ENCODE measurements around the gene CYLD.

CYLD gene

GRCh38 chr16:50814541-50814940, 72.7 kb downstream of the CYLD start:
- H3K4me3 Mint-ChIP-seq = no peak overlapping the region
- no peak overlapping the region for H3K27ac Mint-ChIP-seq
- H3K4me1 Mint-ChIP-seq = no peaks in the 10 kb centered on the region
- no peak for DNase-seq
- H3K9me3 Mint-ChIP-seq = no peaks in the 10 kb centered on the region
- H3K27me3 Mint-ChIP-seq = peaks cover 10% of the 10 kb centered on the region
- CTCF ChIA-PET = interaction anchor here (1.5 kb wide), 1 partner anchor 8 kb away, joined by 11 read pairs; no protein-coding TSS in a partner anchor
- no peaks in the 10 kb centered on the region for H3K36me3 Mint-ChIP-seq

- DNase-seq = no peak
- H3K27me3 Mint-ChIP-seq = peaks cover 10% of the 10 kb centered on the region
- H3K9me3 Mint-ChIP-seq = no peaks in the 10 kb centered on the region
- CTCF ChIA-PET = interaction anchor here (1.5 kb wide), 1 partner anchor 9 kb away, joined by 11 read pairs; no protein-coding TSS in a partner anchor
- no peaks in the 10 kb centered on the region for H3K36me3 Mint-ChIP-seq
- no peak overlapping the region for H3K4me3 Mint-ChIP-seq
- H3K27ac Mint-ChIP-seq = no peak overlapping the region
- no peaks in the 10 kb centered on the region for H3K4me1 Mint-ChIP-seq
These were observed 73.5 kb downstream of the CYLD start for GRCh38 chr16:50815382-50815781.

GRCh38 chr16:50816901-50817555, 75.1 kb downstream of the CYLD start:
- Mint-ChIP-seq H3K9me3 (no peaks in the 10 kb centered on the region), H3K36me3 (no peaks in the 10 kb centered on the region), H3K27me3 (peaks cover 10% of the 10 kb centered on the region), H3K4me3 (no peak overlapping the region), H3K4me1 (no peaks in the 10 kb centered on the region), H3K27ac (no peak overlapping the region)
- no peak for DNase-seq
- CTCF ChIA-PET = no interaction called here

DNA sequence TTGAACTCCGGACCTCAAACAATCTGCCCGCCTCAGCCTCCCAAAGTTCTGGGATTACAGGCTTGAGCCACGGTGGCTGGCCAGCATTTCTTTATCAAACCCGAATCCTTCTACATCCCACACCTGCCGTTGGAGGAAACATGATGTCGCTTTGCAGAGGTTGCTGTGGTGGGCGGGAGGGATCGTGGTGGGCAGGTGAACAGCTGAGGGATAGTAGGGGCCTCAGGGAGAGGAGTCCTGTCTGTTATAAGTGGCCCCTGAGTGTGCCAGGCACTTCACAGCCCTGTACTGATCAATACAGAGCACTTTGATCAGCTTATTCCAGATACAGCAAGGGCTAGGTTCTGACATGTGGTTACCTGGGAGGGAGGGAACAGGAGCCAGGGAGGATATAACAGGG, 76.5 kb downstream of the CYLD start:
- Mint-ChIP-seq H3K9me3 (no peaks in the 10 kb centered on the region), H3K27me3 (peaks cover under 1% of the 10 kb centered on the region), H3K4me1 (no peaks in the 10 kb centered on the region), H3K36me3 (no peaks in the 10 kb centered on the region), H3K4me3 (no peak overlapping the region), H3K27ac (no peak overlapping the region)
- no peak for DNase-seq
- CTCF ChIA-PET = no interaction called here

DNA sequence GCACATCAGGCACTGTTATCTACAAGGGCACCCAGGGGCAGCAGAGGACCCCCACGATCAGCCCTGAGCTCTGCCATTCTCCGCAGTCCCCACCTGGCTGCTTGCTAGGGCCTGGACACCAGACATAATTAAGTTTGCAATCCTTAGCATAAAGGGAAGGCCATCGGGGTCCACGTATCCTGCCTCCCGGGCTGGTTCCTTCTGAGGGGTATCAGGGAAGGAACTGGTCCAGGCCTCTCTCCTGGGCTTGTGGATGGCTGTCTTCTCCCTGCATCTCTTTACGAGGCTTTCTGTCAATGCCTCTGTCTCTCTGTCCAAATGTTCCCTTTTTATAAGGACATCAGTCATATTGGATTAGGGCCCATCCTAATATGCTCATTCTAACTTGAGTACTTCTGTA, 77.8 kb downstream of the CYLD start:
- DNase-seq = no peak
- CTCF ChIA-PET = no interaction called here
- no peaks in the 10 kb centered on the region for H3K9me3 Mint-ChIP-seq
- no peaks in the 10 kb centered on the region for H3K36me3 Mint-ChIP-seq
- H3K27ac Mint-ChIP-seq = no peak overlapping the region
- H3K4me3 Mint-ChIP-seq = no peak overlapping the region
- no peaks in the 10 kb centered on the region for H3K4me1 Mint-ChIP-seq
- peaks cover 5% of the 10 kb centered on the region for H3K27me3 Mint-ChIP-seq

GRCh38 chr16:50820225-50820624, 78.3 kb downstream of the CYLD start:
- no peak overlapping the region for H3K4me3 Mint-ChIP-seq
- no peaks in the 10 kb centered on the region for H3K9me3 Mint-ChIP-seq
- CTCF ChIA-PET = no interaction called here
- no peak overlapping the region for H3K27ac Mint-ChIP-seq
- no peak for DNase-seq
- H3K4me1 Mint-ChIP-seq = no peaks in the 10 kb centered on the region
- H3K36me3 Mint-ChIP-seq = no peaks in the 10 kb centered on the region
- H3K27me3 Mint-ChIP-seq = peaks cover 6% of the 10 kb centered on the region

DNA sequence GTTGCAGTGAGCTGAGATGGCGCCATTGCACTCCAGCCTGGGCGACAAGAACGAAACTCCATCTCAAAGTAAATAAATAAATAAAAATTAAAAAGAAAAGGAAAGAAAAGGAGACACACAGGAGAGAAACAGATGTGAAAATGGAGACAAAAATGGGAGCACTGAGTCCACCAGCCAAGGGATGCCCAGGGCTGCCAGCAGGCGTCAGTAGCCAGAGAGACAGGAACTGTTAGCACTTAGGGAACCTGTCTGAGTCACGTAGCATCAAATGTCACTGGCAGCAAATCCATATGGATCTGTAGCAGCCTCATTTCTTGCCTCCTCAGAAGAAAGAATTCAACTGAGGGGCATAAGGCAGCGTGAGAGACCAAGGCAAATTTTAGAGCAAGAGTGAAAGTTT, 79.7 kb downstream of the CYLD start:
- no peak for DNase-seq
- CTCF ChIA-PET = no interaction called here
- Mint-ChIP-seq H3K4me3 (no peak overlapping the region), H3K27ac (no peak overlapping the region), H3K36me3 (no peaks in the 10 kb centered on the region), H3K9me3 (no peaks in the 10 kb centered on the region), H3K4me1 (no peaks in the 10 kb centered on the region), H3K27me3 (peaks cover 7% of the 10 kb centered on the region)

DNA sequence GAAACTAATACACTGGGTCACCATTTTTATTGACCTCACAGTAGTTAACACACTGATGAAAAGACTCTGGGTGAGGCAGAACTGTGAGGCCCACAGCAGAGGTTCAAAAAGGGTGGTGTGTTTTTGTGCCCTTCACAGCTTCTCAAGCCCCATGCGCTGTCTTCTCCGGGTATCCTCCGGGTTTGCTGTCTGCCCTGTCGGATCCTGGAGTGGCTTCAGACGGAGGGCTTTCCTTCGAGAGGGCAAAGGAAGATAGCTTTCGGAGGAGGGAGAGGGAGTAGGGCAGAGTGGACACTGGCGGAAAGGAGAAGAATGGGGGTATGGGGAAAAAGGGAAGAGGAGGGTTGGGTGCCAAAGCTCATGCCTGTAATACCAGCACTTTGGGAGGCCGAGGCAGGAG, 80.8 kb downstream of the CYLD start:
- CTCF ChIA-PET = interaction anchor here (0.7 to 1.3 kb wide), 4 partner anchors 17 to 1415 kb away, joined by 3 to 4 read pairs (median 3); no protein-coding TSS in a partner anchor
- Mint-ChIP-seq H3K27me3 (peaks cover 13% of the 10 kb centered on the region), H3K36me3 (no peaks in the 10 kb centered on the region), H3K27ac (no peak overlapping the region), H3K4me3 (no peak overlapping the region), H3K4me1 (no peaks in the 10 kb centered on the region), H3K9me3 (no peaks in the 10 kb centered on the region)
- DNase-seq = no peak

- Mint-ChIP-seq H3K4me3 (no peak overlapping the region), H3K4me1 (no peaks in the 10 kb centered on the region), H3K27me3 (peaks cover 34% of the 10 kb centered on the region), H3K36me3 (no peaks in the 10 kb centered on the region), H3K9me3 (peaks cover 4% of the 10 kb centered on the region), H3K27ac (no peak overlapping the region)
- DNase-seq = no peak
- CTCF ChIA-PET = interaction anchor here (0.8 kb wide), 1 partner anchor 21 kb away, joined by 3 read pairs; no protein-coding TSS in a partner anchor
These were observed 85.0 kb downstream of the CYLD start for GRCh38 chr16:50826797-50827316.

GRCh38 chr16:50828164-50828702, 86.3 kb downstream of the CYLD start:
- H3K4me3 Mint-ChIP-seq = no peak overlapping the region
- CTCF ChIA-PET = no interaction called here
- no peak overlapping the region for H3K27ac Mint-ChIP-seq
- no peak for DNase-seq
- no peaks in the 10 kb centered on the region for H3K4me1 Mint-ChIP-seq
- peaks cover 34% of the 10 kb centered on the region for H3K27me3 Mint-ChIP-seq
- H3K9me3 Mint-ChIP-seq = peaks cover 4% of the 10 kb centered on the region
- H3K36me3 Mint-ChIP-seq = no peaks in the 10 kb centered on the region

GRCh38 chr16:50830698-50831097, 88.8 kb downstream of the CYLD start:
- H3K4me1 Mint-ChIP-seq = no peaks in the 10 kb centered on the region
- peaks cover 33% of the 10 kb centered on the region for H3K27me3 Mint-ChIP-seq
- no peak overlapping the region for H3K27ac Mint-ChIP-seq
- no peak overlapping the region for H3K4me3 Mint-ChIP-seq
- no peaks in the 10 kb centered on the region for H3K36me3 Mint-ChIP-seq
- peaks cover 4% of the 10 kb centered on the region for H3K9me3 Mint-ChIP-seq
- CTCF ChIA-PET = no interaction called here
- no peak for DNase-seq

- no peak for DNase-seq
- Mint-ChIP-seq H3K9me3 (peaks cover 4% of the 10 kb centered on the region), H3K27me3 (peaks cover 31% of the 10 kb centered on the region), H3K4me3 (no peak overlapping the region), H3K4me1 (no peaks in the 10 kb centered on the region), H3K36me3 (no peaks in the 10 kb centered on the region), H3K27ac (no peak overlapping the region)
- CTCF ChIA-PET = no interaction called here
These were observed 89.9 kb downstream of the CYLD start for GRCh38 chr16:50831751-50832150.

DNA sequence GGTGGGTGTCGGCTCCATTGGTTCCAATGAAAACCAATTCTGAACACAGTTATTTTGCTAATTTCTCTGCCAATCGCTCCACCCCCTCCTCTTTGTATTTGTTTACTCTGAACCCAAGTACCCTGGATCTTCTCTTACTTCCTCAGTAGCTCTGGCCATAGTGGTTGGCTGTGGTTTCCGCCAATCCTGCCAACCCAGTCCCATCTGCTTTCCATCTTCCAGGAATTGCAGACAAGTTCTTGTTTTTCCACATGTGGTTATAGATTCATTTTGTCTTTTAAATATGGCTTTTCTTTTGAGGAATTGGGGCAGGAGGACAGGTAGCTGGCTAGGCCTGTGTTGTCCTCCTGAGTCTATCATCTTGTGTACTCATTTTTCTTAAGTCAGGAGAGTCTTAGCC, 92.0 kb downstream of the CYLD start:
- Mint-ChIP-seq H3K27ac (no peak overlapping the region), H3K9me3 (peaks cover 4% of the 10 kb centered on the region), H3K27me3 (peaks cover 15% of the 10 kb centered on the region), H3K4me1 (no peaks in the 10 kb centered on the region), H3K36me3 (no peaks in the 10 kb centered on the region), H3K4me3 (no peak overlapping the region)
- DNase-seq = no peak
- CTCF ChIA-PET = no interaction called here

DNA sequence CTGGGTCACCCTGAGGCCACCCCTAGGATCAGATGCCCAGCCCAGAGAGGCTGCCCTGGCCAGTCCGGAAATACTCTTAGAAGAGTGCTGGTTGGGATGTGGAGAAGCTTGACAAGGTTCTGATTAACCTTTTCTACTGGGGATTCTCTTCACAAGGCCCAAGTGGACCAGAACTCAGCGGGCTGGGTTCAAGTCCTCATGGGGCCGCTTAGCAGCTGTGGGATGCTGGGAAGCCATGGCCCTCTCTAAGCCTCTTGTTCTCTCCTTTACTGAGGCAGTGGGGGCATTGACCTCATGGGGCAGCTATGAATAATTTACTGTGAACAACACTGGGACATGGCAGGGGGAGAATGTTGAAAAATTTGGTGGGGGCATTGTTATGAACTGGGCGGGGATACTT, 92.8 kb downstream of the CYLD start:
- CTCF ChIA-PET = no interaction called here
- peaks cover 11% of the 10 kb centered on the region for H3K27me3 Mint-ChIP-seq

DNA sequence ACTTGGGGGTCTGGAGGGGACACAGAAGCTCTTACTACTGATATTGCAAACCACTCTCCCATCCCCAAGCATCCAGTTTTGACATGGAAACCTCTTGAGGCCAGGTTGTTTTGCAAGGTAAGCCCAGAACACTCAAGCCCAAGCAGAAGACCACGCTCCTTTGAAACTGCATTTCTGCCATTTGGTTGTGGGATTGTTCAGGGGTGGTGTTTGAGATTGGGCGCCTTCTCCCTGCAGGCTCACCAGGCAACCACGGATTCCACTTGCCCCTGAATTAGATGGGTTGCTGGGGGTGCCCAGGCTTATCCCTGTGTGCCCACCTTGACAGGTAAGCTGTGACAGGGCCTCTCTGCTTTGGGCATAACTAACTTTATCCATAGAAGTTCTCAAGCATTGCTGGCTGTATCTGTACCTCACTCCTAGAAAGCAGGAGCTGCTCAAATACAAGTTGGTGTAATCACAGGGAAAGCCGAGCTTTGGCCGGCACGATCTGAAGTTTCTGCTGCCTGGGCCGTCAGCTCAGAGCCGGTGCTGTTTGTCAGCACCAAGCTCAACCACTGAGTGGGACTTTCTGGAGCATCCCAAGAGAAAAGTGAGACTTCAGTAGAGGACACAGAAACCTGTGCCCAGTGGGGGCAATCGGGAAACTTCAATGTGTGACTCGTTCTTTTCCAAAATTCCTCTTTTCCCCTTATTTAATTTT, 93.6 kb downstream of the CYLD start:
- H3K36me3 Mint-ChIP-seq = no peaks in the 10 kb centered on the region
- no peaks in the 10 kb centered on the region for H3K9me3 Mint-ChIP-seq
- H3K4me1 Mint-ChIP-seq = no peaks in the 10 kb centered on the region
- DNase-seq = no peak
- no peak overlapping the region for H3K27ac Mint-ChIP-seq
- peaks cover 19% of the 10 kb centered on the region for H3K27me3 Mint-ChIP-seq
- no peak overlapping the region for H3K4me3 Mint-ChIP-seq
- CTCF ChIA-PET = no interaction called here

More for the DNA sequence above, 92.8 kb downstream of the CYLD start:
- H3K4me1 Mint-ChIP-seq = no peaks in the 10 kb centered on the region
- no peak overlapping the region for H3K27ac Mint-ChIP-seq
- H3K4me3 Mint-ChIP-seq = no peak overlapping the region
- DNase-seq = no peak
- no peaks in the 10 kb centered on the region for H3K9me3 Mint-ChIP-seq
- H3K36me3 Mint-ChIP-seq = no peaks in the 10 kb centered on the region
